Skeletal muscle satellite cell (primary cell): ENCODE measurements around the gene TLR6.
"Not testable (repeated sequence)": the region's sequence is repeated elsewhere in the genome, so short reads cannot be mapped to it uniquely, and the experiment has no call there.

Source experiments
- H3K27me3 ChIP-seq: 2 replicates; pipeline ENCODE4 v1.7.0; 2013; ENCODE audit warnings: low read length; ENCODE audit not compliant: control insufficient read depth, insufficient read depth
- H3K36me3 ChIP-seq: 2 replicates; pipeline ENCODE4 v1.7.0; 2013; ENCODE audit warnings: mild to moderate bottlenecking, control low read depth, low read length; ENCODE audit not compliant: insufficient read depth
- H3K4me1 ChIP-seq: 2 replicates; pipeline ENCODE4 v1.7.0; 2013; ENCODE audit warnings: low read length; ENCODE audit not compliant: control insufficient read depth, insufficient read depth
- H3K4me2 ChIP-seq: 2 replicates; pipeline ENCODE4 v1.7.0; 2013; ENCODE audit warnings: mild to moderate bottlenecking, low read length
- H3K4me3 ChIP-seq: 2 replicates; pipeline ENCODE4 v1.7.0; 2013; ENCODE audit warnings: low read length
- H3K9ac ChIP-seq: 2 replicates; pipeline ENCODE4 v1.7.0; 2013; ENCODE audit warnings: mild to moderate bottlenecking, low read depth, low read length, moderate library complexity
- H3K9me3 ChIP-seq: replicated peaks from 2 replicates; pipeline ENCODE4 v1.7.0; 2013; ENCODE audit warnings: mild to moderate bottlenecking, control low read depth, low read length

The TLR6 gene

GRCh38 chr4:38820329-38821061, 36.1 kb downstream of the TLR6 start:
- no peaks in the 10 kb centered on the region for H3K36me3 ChIP-seq
- H3K27me3 ChIP-seq = peaks cover 20% of the 10 kb centered on the region
- no peaks in the 10 kb centered on the region for H3K4me1 ChIP-seq
- no peaks in the 10 kb centered on the region for H3K9me3 ChIP-seq
- H3K4me3 ChIP-seq = no peak overlapping the region
- no peak overlapping the region for H3K4me2 ChIP-seq
- no peak overlapping the region for H3K9ac ChIP-seq

DNA sequence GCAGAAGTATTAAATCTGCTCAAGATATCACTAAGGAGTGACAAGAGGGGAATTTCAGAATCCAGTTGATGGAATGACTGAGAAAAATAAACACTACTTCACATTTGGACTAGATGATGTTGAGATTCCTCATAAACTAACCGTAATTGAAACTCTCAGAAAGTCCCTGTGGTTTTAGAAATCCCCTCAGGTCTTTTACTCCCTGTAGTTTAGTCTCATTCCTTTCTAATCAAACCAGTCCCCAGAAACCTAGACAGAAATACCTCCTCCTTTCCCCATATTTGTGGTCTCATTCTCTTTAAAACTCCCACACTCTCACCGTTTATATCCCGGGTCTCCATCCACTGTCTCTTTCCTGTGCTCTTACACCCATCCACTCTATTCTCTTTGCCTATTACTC, 37.0 kb downstream of the TLR6 start:
- no peak overlapping the region for H3K4me2 ChIP-seq
- H3K9ac ChIP-seq = no peak overlapping the region
- H3K9me3 ChIP-seq = no peaks in the 10 kb centered on the region
- no peaks in the 10 kb centered on the region for H3K4me1 ChIP-seq
- H3K27me3 ChIP-seq = peaks cover 21% of the 10 kb centered on the region
- H3K4me3 ChIP-seq = no peak overlapping the region
- no peaks in the 10 kb centered on the region for H3K36me3 ChIP-seq

DNA sequence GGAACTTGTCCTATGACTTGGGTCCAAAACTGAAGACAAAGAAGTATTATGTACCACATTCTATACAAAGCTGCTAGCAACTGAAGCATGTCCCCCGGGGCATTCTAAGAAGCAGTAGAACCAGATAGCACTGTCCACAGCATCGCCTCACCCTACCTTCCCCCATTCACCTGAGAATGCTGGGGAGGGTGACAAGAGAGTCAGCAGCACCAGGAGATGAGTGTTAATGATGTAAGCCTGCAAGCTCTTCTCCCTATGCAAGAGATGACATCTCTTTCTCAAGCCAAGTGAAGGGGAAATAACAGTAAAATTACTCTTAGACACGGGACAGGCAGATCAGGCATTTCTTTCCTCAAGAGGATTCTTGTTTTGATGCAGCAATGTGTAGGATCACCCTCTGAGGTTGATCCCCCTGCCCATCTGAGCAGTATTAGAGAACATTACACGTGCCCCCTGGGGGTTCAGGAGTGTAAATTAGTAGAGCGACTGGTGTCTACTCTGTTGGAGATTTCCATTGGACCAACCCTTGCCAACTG, 38.1 kb downstream of the TLR6 start:
- H3K4me3 ChIP-seq = no peak overlapping the region
- peaks cover 21% of the 10 kb centered on the region for H3K27me3 ChIP-seq
- H3K4me2 ChIP-seq = no peak overlapping the region
- no peaks in the 10 kb centered on the region for H3K36me3 ChIP-seq
- no peak overlapping the region for H3K9ac ChIP-seq
- no peaks in the 10 kb centered on the region for H3K4me1 ChIP-seq
- no peaks in the 10 kb centered on the region for H3K9me3 ChIP-seq

GRCh38 chr4:38815885-38816782, 40.5 kb downstream of the TLR6 start:
- H3K9me3 ChIP-seq = no peaks in the 10 kb centered on the region
- H3K4me2 ChIP-seq = no peak overlapping the region
- no peaks in the 10 kb centered on the region for H3K36me3 ChIP-seq
- H3K9ac ChIP-seq = no peak overlapping the region
- no peak overlapping the region for H3K4me3 ChIP-seq
- peaks cover 21% of the 10 kb centered on the region for H3K27me3 ChIP-seq
- H3K4me1 ChIP-seq = no peaks in the 10 kb centered on the region

GRCh38 chr4:38814386-38814785, 42.2 kb downstream of the TLR6 start:
- no peak overlapping the region for H3K9ac ChIP-seq
- no peaks in the 10 kb centered on the region for H3K36me3 ChIP-seq
- no peak overlapping the region for H3K4me2 ChIP-seq
- H3K4me3 ChIP-seq = no peak overlapping the region
- H3K4me1 ChIP-seq = no peaks in the 10 kb centered on the region
- H3K9me3 ChIP-seq = no peaks in the 10 kb centered on the region
- peaks cover 14% of the 10 kb centered on the region for H3K27me3 ChIP-seq

- Histone ChIP-seq H3K27me3 (peaks cover 7% of the 10 kb centered on the region), H3K4me1 (no peaks in the 10 kb centered on the region), H3K36me3 (no peaks in the 10 kb centered on the region), H3K4me3 (no peak overlapping the region), H3K4me2 (no peak overlapping the region), H3K9ac (no peak overlapping the region), H3K9me3 (no peaks in the 10 kb centered on the region)
These were observed 45.3 kb downstream of the TLR6 start for GRCh38 chr4:38811297-38811696.

GRCh38 chr4:38807462-38807861, 49.2 kb downstream of the TLR6 start:
- H3K4me3 ChIP-seq, H3K36me3 ChIP-seq, H3K9me3 ChIP-seq, H3K9ac ChIP-seq, H3K27me3 ChIP-seq, H3K4me2 ChIP-seq: not testable (repeated sequence)
- peaks cover 25% of the 10 kb centered on the region for H3K4me1 ChIP-seq

DNA sequence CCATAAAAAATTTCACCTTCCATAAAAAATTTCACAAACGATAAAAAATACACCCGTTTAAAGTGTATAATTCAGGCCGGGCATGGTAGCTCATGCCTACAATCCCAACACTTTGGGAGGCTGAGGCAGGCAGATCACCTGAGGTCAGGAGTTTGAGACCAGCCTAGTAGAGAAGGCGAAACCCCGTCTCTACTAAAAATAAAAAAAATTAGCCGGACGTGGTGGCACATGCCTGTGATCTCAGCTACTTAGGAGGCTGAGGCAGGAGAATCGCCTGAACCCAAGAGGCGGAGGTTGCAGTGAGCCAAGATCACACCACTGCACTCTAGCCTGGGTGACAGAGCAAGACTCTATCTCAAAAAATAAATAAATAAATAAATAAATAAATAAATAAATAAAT, 50.4 kb downstream of the TLR6 start:
- peaks cover 25% of the 10 kb centered on the region for H3K4me1 ChIP-seq
- H3K9ac ChIP-seq, H3K4me2 ChIP-seq, H3K9me3 ChIP-seq, H3K27me3 ChIP-seq, H3K36me3 ChIP-seq, H3K4me3 ChIP-seq: not testable (repeated sequence)

DNA sequence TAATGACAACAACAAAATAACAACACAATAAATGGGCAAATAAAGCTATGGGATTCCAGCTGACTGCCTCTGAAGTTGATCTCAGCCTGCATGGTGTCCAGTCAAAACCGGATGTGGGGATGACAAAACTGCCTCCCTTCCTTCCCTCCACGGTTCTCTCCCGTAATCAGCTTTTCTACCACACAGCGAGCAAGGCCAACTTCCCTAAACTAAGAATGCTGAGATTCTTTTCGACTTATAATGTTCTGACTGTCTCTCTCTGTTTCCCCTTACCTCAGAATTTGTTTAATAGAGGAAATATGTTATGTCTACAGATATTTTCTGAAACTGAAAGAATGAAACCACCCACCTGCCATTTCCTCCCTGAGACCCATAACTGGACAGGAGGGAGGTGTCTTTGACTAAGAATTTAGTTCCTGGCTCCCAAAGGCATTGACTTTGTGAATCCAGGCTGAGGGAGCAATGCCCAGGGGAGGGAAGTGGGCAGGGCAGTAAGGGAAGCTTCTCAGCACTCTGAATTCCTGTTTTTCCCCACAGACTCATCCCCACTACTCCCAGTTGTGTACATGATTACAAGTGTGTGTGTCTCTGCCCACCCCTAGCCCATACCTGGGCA, 51.0 kb downstream of the TLR6 start:
- no peaks in the 10 kb centered on the region for H3K36me3 ChIP-seq
- H3K4me3 ChIP-seq = peak overlapping the region; percentile 58
- H3K27me3 ChIP-seq = no peaks in the 10 kb centered on the region
- H3K4me1 ChIP-seq = peaks cover 25% of the 10 kb centered on the region
- no peaks in the 10 kb centered on the region for H3K9me3 ChIP-seq
- peak overlapping the region; percentile 76 for H3K4me2 ChIP-seq
- H3K9ac ChIP-seq = peak overlapping the region; percentile 47

- Histone ChIP-seq H3K9ac (peak within 1 kb of the TSS; percentile 47), H3K36me3 (no peaks in the 10 kb centered on the region), H3K27me3 (no peaks in the 10 kb centered on the region), H3K4me3 (peak within 1 kb of the TSS; percentile 58), H3K9me3 (no peaks in the 10 kb centered on the region), H3K4me1 (peaks cover 25% of the 10 kb centered on the region), H3K4me2 (peak within 1 kb of the TSS; percentile 76)
These were observed 51.8 kb downstream of the TLR6 start, which contains the start of gene TLR1 for GRCh38 chr4:38804654-38805295. TSS of gene TLR1 (minus strand) at chr4:38804791. CDS start at chr4:38798831, 5,960 bp downstream.
